ENCODE results near the gene NEAT1.

Gene NEAT1

GRCh38 chr11:65401073-65401802 is 21.4 kb upstream of the NEAT1 start:
- no peak overlapping the region for H3K4me3 ChIP-seq (ENCODE audit: low read depth, low read length)
- TF ChIP-seq CTCF (IDR thresholded peaks at IDR 0.05; ENCODE audit: borderline replicate concordance, insufficient read depth, low read depth, low read length): no peak

- H3K4me3 ChIP-seq (ENCODE audit: low read depth, low read length): no peak overlapping the region
- no peak for TF ChIP-seq CTCF (IDR thresholded peaks at IDR 0.05; ENCODE audit: borderline replicate concordance, insufficient read depth, low read depth, low read length)
These were observed 20.8 kb upstream of the NEAT1 start for GRCh38 chr11:65401803-65402248.

GRCh38 chr11:65402790-65403189 is 19.8 kb upstream of the NEAT1 start:
- no peak for TF ChIP-seq CTCF (IDR thresholded peaks at IDR 0.05; ENCODE audit: borderline replicate concordance, insufficient read depth, low read depth, low read length)
- H3K4me3 ChIP-seq (ENCODE audit: low read depth, low read length): no peak overlapping the region

DNA sequence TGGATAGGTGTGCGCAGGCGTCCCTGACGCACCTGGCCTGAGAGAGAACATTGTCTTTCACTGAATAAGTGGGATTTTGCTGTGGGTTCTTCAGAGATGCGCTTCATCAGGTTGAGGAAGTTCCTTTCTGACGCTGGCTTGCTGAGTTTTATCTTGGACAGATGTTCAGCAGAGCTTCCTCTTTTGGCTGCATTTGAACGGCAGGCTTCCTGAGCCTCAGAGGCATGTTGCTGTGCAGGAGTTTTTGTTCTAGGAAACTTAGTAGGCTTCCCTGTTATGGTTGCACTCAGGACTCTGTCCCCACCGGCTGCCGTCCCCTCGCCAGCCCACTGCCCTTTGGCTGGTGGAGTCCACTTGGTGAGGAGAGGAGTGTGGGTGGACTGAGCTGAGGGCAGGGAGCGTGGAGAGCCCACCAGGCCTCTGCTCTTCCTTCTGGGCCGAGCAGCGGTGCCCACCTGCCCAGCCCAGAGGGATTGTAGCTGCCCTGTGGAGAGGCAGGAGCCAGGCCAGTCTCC is 18.9 kb upstream of the NEAT1 start:
- no peak overlapping the region for H3K4me3 ChIP-seq (ENCODE audit: low read depth, low read length)

DNA sequence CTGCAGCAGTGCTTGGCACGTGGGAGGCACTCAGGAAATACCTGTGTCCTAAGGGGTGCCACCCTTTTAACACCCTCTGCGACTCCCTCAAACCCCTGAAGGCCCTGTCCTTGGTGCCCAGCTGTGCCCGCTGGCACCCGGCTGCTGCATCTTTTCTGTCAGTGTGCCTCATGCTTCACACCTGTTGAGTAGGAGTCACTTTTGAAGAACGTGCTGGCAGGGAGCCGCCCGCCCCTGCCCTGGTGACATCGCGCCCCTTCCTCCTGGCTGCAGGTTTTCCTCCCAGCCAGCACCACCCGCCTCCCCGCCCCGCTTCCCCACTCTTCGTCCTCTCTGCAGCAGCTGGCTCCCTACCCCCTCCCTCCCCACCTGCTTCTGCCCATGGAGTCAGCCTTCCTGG is 18.4 kb upstream of the NEAT1 start:
- no peak for TF ChIP-seq CTCF (IDR thresholded peaks at IDR 0.05; ENCODE audit: borderline replicate concordance, insufficient read depth, low read depth, low read length)
- H3K4me3 ChIP-seq (ENCODE audit: low read depth, low read length): no peak overlapping the region

More for the DNA sequence above, 18.9 kb upstream of the NEAT1 start:
- TF ChIP-seq CTCF (IDR thresholded peaks at IDR 0.05; ENCODE audit: borderline replicate concordance, insufficient read depth, low read depth, low read length): no peak

DNA sequence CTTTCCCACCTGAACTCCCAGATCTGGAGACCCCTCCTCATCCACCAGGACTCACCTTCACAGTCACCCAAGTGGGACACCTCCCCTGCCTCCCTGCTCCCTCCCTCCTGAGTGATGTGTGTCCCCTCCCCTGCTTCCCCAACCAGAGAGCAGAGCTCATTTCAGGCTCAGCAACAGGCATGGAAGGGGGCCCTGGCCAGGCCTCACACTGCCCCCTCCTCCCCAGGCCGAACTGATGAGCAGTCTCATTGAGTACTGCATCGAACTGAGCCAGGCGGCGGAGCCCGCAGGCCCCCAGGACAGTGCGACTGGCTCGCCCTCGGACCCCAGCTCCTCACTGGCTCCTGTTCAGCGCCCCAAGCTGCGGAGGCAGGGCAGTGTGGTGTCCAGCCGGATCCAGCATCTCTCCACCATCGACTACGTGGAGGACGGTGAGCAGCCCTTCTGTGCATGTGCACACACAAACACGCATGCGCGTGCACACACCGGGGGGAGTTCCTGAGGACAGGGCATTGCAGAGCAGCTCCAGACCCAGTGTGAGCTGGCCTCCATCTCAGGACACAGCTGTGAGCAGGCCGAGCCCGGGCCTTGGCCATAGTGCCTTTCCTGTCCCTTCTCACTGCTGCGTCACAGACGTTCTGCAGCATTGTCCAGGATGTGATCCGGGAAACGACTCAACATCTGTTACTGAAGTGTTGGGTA is 17.8 kb upstream of the NEAT1 start:
- no peak for TF ChIP-seq CTCF (IDR thresholded peaks at IDR 0.05; ENCODE audit: borderline replicate concordance, insufficient read depth, low read depth, low read length)
- H3K4me3 ChIP-seq (ENCODE audit: low read depth, low read length): no peak overlapping the region

All from GM12875 (cell line).